Measurements from ENCODE around the gene USF3. TPM values are rescaled to one million over a fixed set of nuclear protein-coding genes. Genes with fewer than 3 reads are reported as not detected.

Gene USF3
- total and polyA plus RNA-seq, 2 of the 8 experiments (the other 6 are each of a cell fraction or from before 2014, with no cell fraction given): 9.6 to 18.5 TPM

DNA sequence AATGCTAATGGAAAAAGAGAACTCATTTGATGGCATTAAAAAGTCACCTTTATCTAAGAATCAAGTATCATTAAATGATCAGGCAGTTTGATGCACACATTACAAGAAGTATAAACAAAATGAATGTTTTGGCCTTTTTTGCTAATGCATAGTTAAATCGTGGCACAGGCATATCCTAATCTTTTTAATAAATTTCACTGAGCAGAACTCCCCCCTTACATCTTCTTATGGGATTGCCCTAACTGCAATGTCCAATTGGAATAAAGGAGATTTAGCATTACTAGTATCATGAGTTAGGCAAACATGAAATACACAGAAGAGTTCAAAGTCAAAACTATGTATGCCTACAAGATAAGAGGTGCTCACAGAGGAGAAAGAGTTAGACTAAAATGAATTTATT is 32.7 kb downstream of the USF3 start:
- Histone ChIP-seq H3K27ac (ENCODE audit: low read depth, low read length) (no peak overlapping the region), H3K18ac (ENCODE audit: extremely low read depth, low read length) (no peak overlapping the region), H3K27me3 (replicated peaks in 1 of 4; ENCODE audit: control insufficient read depth in 3 of 4, extremely low read depth in 1 of 4, insufficient read depth in 3 of 4, low read length in 3 of 4) (no peaks in the 10 kb centered on the region), H2BK120ac (replicated peaks; ENCODE audit: low read depth, low read length) (no peak overlapping the region), H3K4me2 (ENCODE audit: insufficient read depth in 1 of 2, low read depth in 2 of 2, low read length in 2 of 2) (no peak overlapping the region), H3K14ac (ENCODE audit: insufficient read length) (no peak overlapping the region), H4K8ac (ENCODE audit: extremely low read depth, insufficient read depth, low read length) (no peak overlapping the region), H3K56ac (replicated peaks; ENCODE audit: insufficient read length, low read depth, low read length) (no peak overlapping the region), H2AFZ (ENCODE audit: low read length) (no peak overlapping the region), H2AK5ac (ENCODE audit: low read depth, low read length) (no peak overlapping the region), H3K79me1 (ENCODE audit: low read depth, low read length) (no peaks in the 10 kb centered on the region), H3K4me1 (replicated peaks in 1 of 4; ENCODE audit: control insufficient read depth in 3 of 4, insufficient read depth in 4 of 4, low read length in 3 of 4) (peaks cover 0 to 6% (median under 1%) of the 10 kb centered on the region in 4 experiments; a peak in 2 of 7 replicates), H3K4me3 (ENCODE audit: extremely low read depth in 1 of 4, insufficient read depth in 2 of 4, low read depth in 3 of 4, low read length in 4 of 4) (no peak overlapping the region), H2BK15ac (ENCODE audit: low read length) (no peak overlapping the region), H3K23ac (ENCODE audit: insufficient read length) (no peak overlapping the region), H4K91ac (replicated peaks; ENCODE audit: insufficient read length, low read length) (no peak overlapping the region), H2BK12ac (ENCODE audit: low read depth, low read length) (no peak overlapping the region), H4K5ac (ENCODE audit: insufficient read length, low read depth, low read length) (no peak overlapping the region), H4K20me1 (replicated peaks in 1 of 2; ENCODE audit: control insufficient read depth in 1 of 2, insufficient read depth in 2 of 2, low read length in 2 of 2) (no peaks in the 10 kb centered on the region), H2BK5ac (ENCODE audit: low read depth, low read length) (no peak overlapping the region), H3K79me2 (ENCODE audit: control insufficient read depth in 1 of 2, insufficient read depth in 2 of 2, low read length in 2 of 2) (no peaks in the 10 kb centered on the region), H2BK20ac (ENCODE audit: low read length) (no peak overlapping the region), H3K36me3 (ENCODE audit: control insufficient read depth in 2 of 4, insufficient read depth in 4 of 4, low read length in 3 of 4) (peaks cover 4 to 17% (median 10%) of the 10 kb centered on the region in 4 experiments; a peak in 6 of 8 replicates), H3K4ac (replicated peaks; ENCODE audit: insufficient read length, low read depth, low read length) (no peak overlapping the region), H3K9ac (replicated peaks in 1 of 4; ENCODE audit: extremely low read depth in 1 of 4, low read depth in 3 of 4, low read length in 3 of 4) (no peak overlapping the region), H3K23me2 (ENCODE audit: low read depth, low read length) (no peaks in the 10 kb centered on the region), H3K9me3 (ENCODE audit: insufficient read depth in 2 of 2, low read depth in 1 of 2, low read length in 1 of 2) (no peaks in the 10 kb centered on the region)
- 96% methylated on average over 1 of the region's 1 CpG; no CpG with 5 or more reads in 1 of the 2 experiments for WGBS, 2 experiments (ENCODE audit: extremely low coverage in 1 of 2, insufficient coverage in 1 of 2, insufficient read length in 1 of 2, insufficient replicate concordance in 2 of 2, low coverage in 1 of 2, low lambda C conversion rate in 2 of 2, missing lambda C conversion rate in 1 of 2)
- DNase-seq (ENCODE audit: low read depth in 1 of 2, low spot score in 2 of 2) (no peak), FAIRE-seq (no peak)
- ChIA-PET CTCF (ENCODE audit: partially characterized antibody) (no interaction called here), POLR2A (ENCODE audit: partially characterized antibody) (no interaction called here)
- no peak for TF ChIP-seq CREB1 (IDR thresholded peaks at IDR 0.05)
- TF ChIP-seq GABPA (IDR thresholded peaks at IDR 0.05; ENCODE audit: borderline replicate concordance, insufficient read depth, low read length): no peak
- no peak for TF ChIP-seq BACH1 (IDR thresholded peaks at IDR 0.05; ENCODE audit: low read length)
- no peak for TF ChIP-seq KDM5A (IDR thresholded peaks at IDR 0.05; ENCODE audit: low read length)
- TF ChIP-seq POU5F1 (IDR thresholded peaks at IDR 0.05; ENCODE audit: low read depth, low read length): no peak
- TF ChIP-seq SP4 (IDR thresholded peaks at IDR 0.05; ENCODE audit: low read length): no peak
- TF ChIP-seq ZNF274 (IDR thresholded peaks at IDR 0.05; ENCODE audit: borderline replicate concordance, extremely low read depth, low read length): no peak
- no peak for TF ChIP-seq TBP (IDR thresholded peaks at IDR 0.05; ENCODE audit: low read depth, low read length)
- TF ChIP-seq BCL11A (IDR thresholded peaks at IDR 0.05; ENCODE audit: low read depth in 2 of 2, low read length in 2 of 2): no peak
- TF ChIP-seq MAFK (IDR thresholded peaks at IDR 0.05; ENCODE audit: low read depth, low read length): no peak
- TF ChIP-seq SIRT6 (IDR thresholded peaks at IDR 0.05; ENCODE audit: low read length): no peak

All from H1 (cell line).